Peyer's patch (tissue), 4 donors: ENCODE data around the gene SLC2A2. TPM values are rescaled to one million over a fixed set of nuclear protein-coding genes. Genes with fewer than 3 reads are reported as not detected.
A peak's percentile ranks its signal among the peaks of the same experiment; 100 is the strongest.

ENCODE experiments used
- DNase-seq, 3 donors: peaks; one replicate each; pipeline ENCODE4 v3.0.0-alpha.2; 2017 to 2019
- H3K27ac ChIP-seq, 4 donors: fragments of 200-600 bp; sonication (generic); one replicate each; pipeline ENCODE4 v1.5.1; 2016 to 2019
- H3K27me3 ChIP-seq, 2 donors: fragments of 200-600 bp; sonication (generic); one replicate each; pipeline ENCODE4 v1.5.1; 2019
- H3K36me3 ChIP-seq, 3 donors: fragments of 200-600 bp; sonication (generic); one replicate each; pipeline ENCODE4 v1.5.1; 2016 to 2019
- H3K4me1 ChIP-seq, 4 donors: fragments of 200-600 bp; sonication (generic); one replicate each; pipeline ENCODE4 v1.5.1; 2016 to 2019
- H3K4me3 ChIP-seq, 4 donors: fragments of 200-600 bp; sonication (generic); 1 replicate in 3 of 4; 2 replicates in 1 of 4; pipeline ENCODE4 v1.5.1; 2016 to 2019; ENCODE audit warnings: mild to moderate bottlenecking in 1 of 4
- H3K9me3 ChIP-seq, 4 donors: fragments of 200-600 bp; sonication (generic); one replicate each; pipeline ENCODE4 v1.5.1; 2016 to 2019; ENCODE audit warnings: mild to moderate bottlenecking in 1 of 4
- CTCF ChIP-seq, 6 experiments: fragments of 450-650 bp in 4 of 6; fragments of 200-600 bp in 2 of 6; sonication (generic) in 1 of 6; IDR thresholded peaks; one replicate each; pipeline ENCODE4 v1.5.1; 2017 to 2019; ENCODE audit warnings: antibody characterized with exemption in 6 of 6, mild to moderate bottlenecking in 3 of 6, moderate library complexity in 1 of 6
- POLR2A ChIP-seq, 2 donors: fragments of 450-650 bp; IDR thresholded peaks; one replicate each; pipeline ENCODE4 v1.5.1; 2017; ENCODE audit warnings: antibody characterized with exemption in 2 of 2, mild to moderate bottlenecking in 2 of 2, moderate library complexity in 2 of 2
- total RNA-seq, 4 donors: library from RNA; depleted of rRNA; stranded (reverse); fragments of >200 nt; gene quantifications; one replicate each; pipeline ENCODE4 v1.1.0, GENCODE V29; 2016

The SLC2A2 gene
- total RNA-seq, 4 donors from 2014 or later = 2.5 to 115 (median 92.7) TPM

GRCh38 chr3:171056528-171056927 lies 30.0 kb upstream of the SLC2A2 start:
- no peak for TF ChIP-seq POLR2A (IDR thresholded peaks at IDR 0.05)
- TF ChIP-seq CTCF (IDR thresholded peaks at IDR 0.05) = no peak
- Histone ChIP-seq H3K36me3 (no peaks in the 10 kb centered on the region), H3K27me3 (no peaks in the 10 kb centered on the region), H3K4me3 (no peak overlapping the region), H3K4me1 (peaks cover 0 to 3% (median 0%) of the 10 kb centered on the region in 4 donors), H3K9me3 (no peaks in the 10 kb centered on the region), H3K27ac (no peak overlapping the region)
- DNase-seq = no peak

- Histone ChIP-seq H3K9me3 (no peaks in the 10 kb centered on the region), H3K27me3 (no peaks in the 10 kb centered on the region), H3K4me1 (peaks cover 0 to 3% (median 0%) of the 10 kb centered on the region in 4 donors), H3K36me3 (no peaks in the 10 kb centered on the region), H3K27ac (no peak overlapping the region), H3K4me3 (no peak overlapping the region)
- DNase-seq = no peak
- TF ChIP-seq POLR2A (IDR thresholded peaks at IDR 0.05) (no peak), CTCF (IDR thresholded peaks at IDR 0.05) (no peak)
These were observed 29.0 kb upstream of the SLC2A2 start for GRCh38 chr3:171055336-171056178.

- DNase-seq = no peak
- H3K9me3 ChIP-seq = no peaks in the 10 kb centered on the region
- no peak overlapping the region for H3K4me3 ChIP-seq
- H3K4me1 ChIP-seq = peaks cover 0 to 3% (median 0%) of the 10 kb centered on the region in 4 donors
- no peaks in the 10 kb centered on the region for H3K27me3 ChIP-seq
- no peak overlapping the region for H3K27ac ChIP-seq
- no peak for TF ChIP-seq CTCF (IDR thresholded peaks at IDR 0.05)
- no peak for TF ChIP-seq POLR2A (IDR thresholded peaks at IDR 0.05)
- H3K36me3 ChIP-seq = no peaks in the 10 kb centered on the region
These were observed 28.4 kb upstream of the SLC2A2 start for GRCh38 chr3:171054921-171055320.

GRCh38 chr3:171054231-171054630 lies 27.7 kb upstream of the SLC2A2 start:
- TF ChIP-seq CTCF (IDR thresholded peaks at IDR 0.05) (no peak), POLR2A (IDR thresholded peaks at IDR 0.05) (no peak)
- no peaks in the 10 kb centered on the region for H3K9me3 ChIP-seq
- no peak overlapping the region for H3K27ac ChIP-seq
- no peaks in the 10 kb centered on the region for H3K27me3 ChIP-seq
- no peak for DNase-seq
- H3K36me3 ChIP-seq = no peaks in the 10 kb centered on the region
- no peak overlapping the region for H3K4me3 ChIP-seq
- peaks cover 0 to 3% (median 0%) of the 10 kb centered on the region in 4 donors for H3K4me1 ChIP-seq

- Histone ChIP-seq H3K27ac (no peak overlapping the region), H3K4me1 (peaks cover 0 to 3% (median 0%) of the 10 kb centered on the region in 4 donors), H3K4me3 (no peak overlapping the region), H3K27me3 (no peaks in the 10 kb centered on the region), H3K9me3 (no peaks in the 10 kb centered on the region), H3K36me3 (no peaks in the 10 kb centered on the region)
- TF ChIP-seq CTCF (IDR thresholded peaks at IDR 0.05) (peak in 4 of 6 experiments; percentile 42 to 63 (median 56)), POLR2A (IDR thresholded peaks at IDR 0.05) (no peak)
- peak in 2 of 3 donors; percentile 17 to 57 for DNase-seq
These were observed 23.4 kb upstream of the SLC2A2 start for GRCh38 chr3:171049861-171050444.
